ENCODE data around the gene OSBPL8.

DNA sequence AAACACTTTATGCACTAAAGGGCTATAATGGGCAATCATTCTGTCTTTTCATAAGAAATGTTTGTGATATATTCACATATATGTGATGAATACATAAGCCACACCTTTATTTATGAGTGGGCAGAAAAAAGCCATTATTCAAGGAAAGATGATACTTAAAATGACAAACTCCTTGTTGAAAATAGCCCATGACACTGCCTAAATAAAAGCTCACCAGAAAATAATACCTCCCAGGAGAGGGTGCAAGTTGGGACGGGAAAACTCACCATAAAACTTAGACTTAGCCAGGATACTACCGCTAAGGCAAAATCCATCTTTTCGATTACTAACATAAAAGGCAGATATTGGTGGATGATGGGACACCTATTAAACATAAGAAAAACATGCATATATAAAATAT lies 175.6 kb downstream of the OSBPL8 start:
- TF ChIP-seq, protein P1, sequence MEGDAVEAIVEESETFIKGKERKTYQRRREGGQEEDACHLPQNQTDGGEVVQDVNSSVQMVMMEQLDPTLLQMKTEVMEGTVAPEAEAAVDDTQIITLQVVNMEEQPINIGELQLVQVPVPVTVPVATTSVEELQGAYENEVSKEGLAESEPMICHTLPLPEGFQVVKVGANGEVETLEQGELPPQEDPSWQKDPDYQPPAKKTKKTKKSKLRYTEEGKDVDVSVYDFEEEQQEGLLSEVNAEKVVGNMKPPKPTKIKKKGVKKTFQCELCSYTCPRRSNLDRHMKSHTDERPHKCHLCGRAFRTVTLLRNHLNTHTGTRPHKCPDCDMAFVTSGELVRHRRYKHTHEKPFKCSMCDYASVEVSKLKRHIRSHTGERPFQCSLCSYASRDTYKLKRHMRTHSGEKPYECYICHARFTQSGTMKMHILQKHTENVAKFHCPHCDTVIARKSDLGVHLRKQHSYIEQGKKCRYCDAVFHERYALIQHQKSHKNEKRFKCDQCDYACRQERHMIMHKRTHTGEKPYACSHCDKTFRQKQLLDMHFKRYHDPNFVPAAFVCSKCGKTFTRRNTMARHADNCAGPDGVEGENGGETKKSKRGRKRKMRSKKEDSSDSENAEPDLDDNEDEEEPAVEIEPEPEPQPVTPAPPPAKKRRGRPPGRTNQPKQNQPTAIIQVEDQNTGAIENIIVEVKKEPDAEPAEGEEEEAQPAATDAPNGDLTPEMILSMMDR (IDR thresholded peaks at IDR 0.05) = no peak
- no peak for TF ChIP-seq EP300 (IDR thresholded peaks at IDR 0.05)

All from esophagus muscularis mucosa (tissue), 3 donors.